B cell (primary cell): ENCODE measurements around the gene EGFLAM. TPM values are rescaled to one million over a fixed set of nuclear protein-coding genes. Genes with fewer than 3 reads are reported as not detected.

Experiments used
- ATAC-seq: fragments of 200-7000 bp; cut with Tn5 transposase; one replicate; pipeline ENCODE4 v1.10.0; 2021; ENCODE audit warnings: low read depth, mild to moderate bottlenecking, moderate number of reproducible peaks, moderate library complexity
- CTCF ChIA-PET: fragments of 350-600 bp; sonication (Branson Sonifier 250); formaldehyde crosslinking; loops from one replicate; lab custom pipeline; 2021; ENCODE audit warnings: antibody characterized with exemption, inconsistent platforms; lab: Charles Lee
- POLR2A ChIA-PET: fragments of 350-600 bp; sonication (Branson Sonifier 250); formaldehyde crosslinking; loops from one replicate; lab custom pipeline; 2021; ENCODE audit warnings: antibody characterized with exemption; lab: Charles Lee
- DNase-seq: peaks from one replicate; pipeline ENCODE4 v3.0.0; 2013
- H2AFZ ChIP-seq: 2 replicates; pipeline ENCODE4 v1.6.1; 2012; ENCODE audit warnings: mild to moderate bottlenecking, low read depth, low read length; ENCODE audit not compliant: insufficient read depth, poor library complexity, severe bottlenecking
- H3K27ac ChIP-seq, 2 donors: 1 replicate in 1 of 2; 2 replicates in 1 of 2; pipeline ENCODE4 v1.5.1; 2012 to 2013; ENCODE audit warnings: low read length in 2 of 2, mild to moderate bottlenecking in 2 of 2, moderate library complexity in 1 of 2
- H3K27me3 ChIP-seq, 4 experiments: fragments of 200-600 bp in 1 of 4; sonication (generic) in 1 of 4; replicated peaks in 1 of 4; 1 replicate in 2 of 4; 2 replicates in 2 of 4; pipeline versions ENCODE4 v1.6.1 to v1.7.0; 2013 to 2016; ENCODE audit warnings: low read length in 3 of 4, mild to moderate bottlenecking in 2 of 4, mixed read lengths in 1 of 4, moderate library complexity in 1 of 4; ENCODE audit not compliant: insufficient read depth in 4 of 4, control insufficient read depth in 3 of 4; ENCODE audit errors: control extremely low read depth in 1 of 4
- H3K36me3 ChIP-seq, 2 experiments: replicated peaks in 1 of 2; 1 replicate in 1 of 2; 2 replicates in 1 of 2; pipeline versions ENCODE4 v1.6.1 to v1.7.1; 2013; ENCODE audit warnings: low read length in 1 of 2; ENCODE audit not compliant: insufficient read depth in 2 of 2, control insufficient read depth in 1 of 2; ENCODE audit errors: control extremely low read depth in 1 of 2, extremely low read depth in 1 of 2
- H3K4me1 ChIP-seq, 2 donors: fragments of 200-600 bp in 1 of 2; sonication (generic) in 1 of 2; 1 replicate in 1 of 2; 2 replicates in 1 of 2; pipeline versions ENCODE4 v1.5.1 to v1.6.1; 2013 to 2017; ENCODE audit warnings: low read length in 2 of 2; ENCODE audit not compliant: control insufficient read depth in 2 of 2, insufficient read depth in 2 of 2
- H3K4me2 ChIP-seq: replicated peaks from 2 replicates; pipeline ENCODE3; 2012; ENCODE audit warnings: mild to moderate bottlenecking, low read depth, low read length; ENCODE audit not compliant: poor library complexity, severe bottlenecking
- H3K4me3 ChIP-seq, 5 experiments: fragments of 200-600 bp in 1 of 5; sonication (generic) in 1 of 5; 1 replicate in 3 of 5; 2 replicates in 2 of 5; pipeline versions ENCODE4 v1.5.1 to v1.7.0; 2011 to 2016; ENCODE audit warnings: low read length in 4 of 5, mild to moderate bottlenecking in 4 of 5, low read depth in 2 of 5, control low read depth in 1 of 5, moderate library complexity in 1 of 5; ENCODE audit not compliant: insufficient read depth in 1 of 5; ENCODE audit errors: control extremely low read depth in 1 of 5, extremely low read depth in 1 of 5
- H3K79me2 ChIP-seq: fragments of 200-600 bp; sonication (generic); one replicate; pipeline ENCODE4 v1.6.0; 2016; ENCODE audit warnings: low read length; ENCODE audit not compliant: control insufficient read depth, insufficient read depth
- H3K9ac ChIP-seq: fragments of 200-600 bp; sonication (generic); 2 replicates; pipeline ENCODE4 v1.6.1; 2017; ENCODE audit warnings: mild to moderate bottlenecking, low read length, moderate library complexity
- H3K9me3 ChIP-seq, 3 donors: one replicate each; pipeline versions ENCODE4 v1.6.1 to v1.7.1; 2013; ENCODE audit warnings: low read length in 2 of 3; ENCODE audit not compliant: control insufficient read depth in 2 of 3, insufficient read depth in 1 of 3; ENCODE audit errors: control extremely low read depth in 1 of 3
- H4K20me1 ChIP-seq: 2 replicates; pipeline ENCODE4 v1.6.0; 2012; ENCODE audit warnings: mild to moderate bottlenecking, low read length; ENCODE audit not compliant: insufficient read depth, control insufficient read depth, poor library complexity, severe bottlenecking
- H3K27ac Mint-ChIP-seq: one replicate; pipeline ENCODE4 v1.8.0; 2021; ENCODE audit warnings: mixed read lengths
- H3K27me3 Mint-ChIP-seq: one replicate; pipeline ENCODE4 v1.8.0; 2021; ENCODE audit warnings: mixed read lengths
- H3K4me1 Mint-ChIP-seq: one replicate; pipeline ENCODE4 v1.8.0; 2021; ENCODE audit warnings: mixed read lengths
- H3K4me3 Mint-ChIP-seq: one replicate; pipeline ENCODE4 v1.8.0; 2021; ENCODE audit warnings: mixed read lengths
- H3K9me3 Mint-ChIP-seq: one replicate; pipeline ENCODE4 v1.8.0; 2022; ENCODE audit warnings: mixed read lengths; ENCODE audit not compliant: insufficient read depth
- CTCF ChIP-seq: fragments of 200-600 bp; IDR thresholded peaks from one replicate; pipeline ENCODE4 v1.8.0; 2022; ENCODE audit warnings: antibody characterized with exemption, mild to moderate bottlenecking
- EZH2 ChIP-seq: IDR thresholded peaks from 2 replicates; pipeline ENCODE4 v1.6.1; 2012; ENCODE audit warnings: borderline replicate concordance, low read depth, mild to moderate bottlenecking, moderate library complexity, low read length; ENCODE audit not compliant: insufficient read depth, poor library complexity, severe bottlenecking
- WGBS: methylation state at CpG from one replicate; pipeline ENCODE4 v1.1.5; 2013; ENCODE audit warnings: missing lambda C conversion rate; ENCODE audit not compliant: insufficient coverage; 5-methylcytosine and 5-hydroxymethylcytosine counted together
- intact Hi-C: fragments of 100-400 bp; cut with micrococcal nuclease; formaldehyde crosslinking; loops from one replicate; pipeline ENCODE4 v1.10.0; 2022
- polyA plus RNA-seq: library from polyadenylated mRNA; depleted of rRNA; stranded (reverse); fragments of >200 nt; gene quantifications from 2 replicates; pipeline ENCODE4 v1.2.3, GENCODE V29; 2012
- total RNA-seq, 2 donors: library from RNA; stranded (reverse); fragments of 120-200 nt in 1 of 2; gene quantifications; 1 replicate in 1 of 2; 2 replicates in 1 of 2; pipeline versions ENCODE4 v1.2.3 to v1.2.4, GENCODE V29; 2013 to 2022

EGFLAM gene
- total and polyA plus RNA-seq, 2 donors (not counting 1 experiment from before 2014, with no cell fraction given), result not detected

- no peaks in the 10 kb centered on the region for H3K27me3 ChIP-seq
- no peaks in the 10 kb centered on the region for H3K79me2 ChIP-seq
- DNase-seq (no peak), ATAC-seq (no peak)
- H2AFZ ChIP-seq, result no peak overlapping the region
- no peak for TF ChIP-seq CTCF
- TF ChIP-seq EZH2, result no peak
- no peak overlapping the region for H3K4me3 Mint-ChIP-seq
- no peaks in the 10 kb centered on the region for H3K4me1 Mint-ChIP-seq
- no peaks in the 10 kb centered on the region for H3K9me3 Mint-ChIP-seq
- no peak overlapping the region for H3K27ac Mint-ChIP-seq
- intact Hi-C loops, result no loop called here
- ChIA-PET CTCF (no interaction called here), POLR2A (no interaction called here)
- H3K4me1 ChIP-seq, result no peaks in the 10 kb centered on the region
- peaks cover 0 to 3% (median 0%) of the 10 kb centered on the region in 3 donors for H3K9me3 ChIP-seq
- 57% methylated on average over 2 of the region's 3 CpGs for WGBS
- no peak overlapping the region for H3K4me2 ChIP-seq
- peaks cover 3% of the 10 kb centered on the region for H3K27me3 Mint-ChIP-seq
- no peaks in the 10 kb centered on the region for H3K36me3 ChIP-seq
- no peak overlapping the region for H3K9ac ChIP-seq
- no peak overlapping the region for H3K27ac ChIP-seq
- H3K4me3 ChIP-seq, result no peak overlapping the region
- H4K20me1 ChIP-seq, result no peaks in the 10 kb centered on the region
Observed at GRCh38 chr5:38367410-38367809, 109.1 kb downstream of the EGFLAM start.

GRCh38 chr5:38367966-38368365, 109.6 kb downstream of the EGFLAM start:
- H3K9ac ChIP-seq, result no peak overlapping the region
- no peaks in the 10 kb centered on the region for H3K4me1 ChIP-seq
- H2AFZ ChIP-seq, result no peak overlapping the region
- Mint-ChIP-seq H3K4me3 (no peak overlapping the region), H3K9me3 (no peaks in the 10 kb centered on the region), H3K4me1 (no peaks in the 10 kb centered on the region), H3K27ac (no peak overlapping the region), H3K27me3 (peaks cover 3% of the 10 kb centered on the region)
- ATAC-seq (no peak), DNase-seq (no peak)
- POLR2A ChIA-PET, result no interaction called here
- TF ChIP-seq CTCF (no peak), EZH2 (no peak)
- no peak overlapping the region for H3K27ac ChIP-seq
- H4K20me1 ChIP-seq, result no peaks in the 10 kb centered on the region
- H3K79me2 ChIP-seq, result no peaks in the 10 kb centered on the region
- H3K9me3 ChIP-seq, result peaks cover 0 to 3% (median 0%) of the 10 kb centered on the region in 3 donors
- no peaks in the 10 kb centered on the region for H3K36me3 ChIP-seq
- H3K4me2 ChIP-seq, result no peak overlapping the region
- no CpG with 5 or more reads among the region's 5 CpGs for WGBS
- intact Hi-C loops, result no loop called here
- no peak overlapping the region for H3K4me3 ChIP-seq
- CTCF ChIA-PET, result no interaction called here
- H3K27me3 ChIP-seq, result no peaks in the 10 kb centered on the region
